ENCODE results near the gene AREL1.

AREL1 gene

GRCh38 chr14:74756326-74756725, 43.4 kb upstream of the AREL1 start (continued):
- TF ChIP-seq ZNF274 (IDR thresholded peaks at IDR 0.05; ENCODE audit: low read length) (no peak), ZNF274 (tag by site-specific recombination; IDR thresholded peaks at IDR 0.05; ENCODE audit: borderline replicate concordance) (no peak), RBAK (tag by site-specific recombination; IDR thresholded peaks at IDR 0.05) (no peak)

- H3K36me3 ChIP-seq (ENCODE audit: control insufficient read depth in 2 of 2, insufficient read depth in 1 of 2, low read length in 2 of 2): no peaks in the 10 kb centered on the region
- CTCF ChIA-PET: interaction anchor here (0.6 kb wide), 1 partner anchor 1799 kb away, joined by 6 read pairs; no protein-coding TSS in a partner anchor
- TF ChIP-seq HOXA7 (CRISPR knock-in tag; IDR thresholded peaks at IDR 0.05; ENCODE audit: borderline replicate concordance): no peak
- TF ChIP-seq ZNF16 (tag by site-specific recombination; IDR thresholded peaks at IDR 0.05; ENCODE audit: low read depth): no peak
- no peak for TF ChIP-seq ZNF26 (tag by site-specific recombination; IDR thresholded peaks at IDR 0.05)
- no peak for TF ChIP-seq ZNF837 (tag by site-specific recombination; IDR thresholded peaks at IDR 0.05)
- TF ChIP-seq IKZF3 (tag by site-specific recombination; IDR thresholded peaks at IDR 0.05): no peak
- no peak for TF ChIP-seq ZNF654 (tag by site-specific recombination; IDR thresholded peaks at IDR 0.05; ENCODE audit: low read depth)
- TF ChIP-seq ZNF544 (tag by site-specific recombination; IDR thresholded peaks at IDR 0.05): no peak
- TF ChIP-seq ZNF292 (tag by site-specific recombination; IDR thresholded peaks at IDR 0.05; ENCODE audit: borderline replicate concordance, low read depth): no peak
- TF ChIP-seq RBAK (tag by site-specific recombination; IDR thresholded peaks at IDR 0.05): no peak
- no peak for TF ChIP-seq ZNF362 (tag by site-specific recombination; IDR thresholded peaks at IDR 0.05)
- no peak for TF ChIP-seq ZNF776 (tag by site-specific recombination; IDR thresholded peaks at IDR 0.05; ENCODE audit: borderline replicate concordance)
- no peak for TF ChIP-seq ZNF112 (tag by site-specific recombination; IDR thresholded peaks at IDR 0.05)
- TF ChIP-seq ZNF366 (tag by site-specific recombination; conservative IDR thresholded peaks at IDR 0.05): no peak
- no peak for TF ChIP-seq ZNF600 (tag by site-specific recombination; IDR thresholded peaks at IDR 0.05)
- no peak for TF ChIP-seq ZNF658 (tag by site-specific recombination; IDR thresholded peaks at IDR 0.05)
- no peak for TF ChIP-seq ZSCAN16 (tag by site-specific recombination; IDR thresholded peaks at IDR 0.05)
- no peak for TF ChIP-seq MZF1 (tag by site-specific recombination; IDR thresholded peaks at IDR 0.05; ENCODE audit: borderline replicate concordance)
- no peak for TF ChIP-seq BCL11A (tag by site-specific recombination; IDR thresholded peaks at IDR 0.05; ENCODE audit: low read depth)
- TF ChIP-seq ZNF664 (tag by site-specific recombination; IDR thresholded peaks at IDR 0.05): no peak
- no peak for TF ChIP-seq CTCF (tag by site-specific recombination; IDR thresholded peaks at IDR 0.05)
- H3K4me1 ChIP-seq (ENCODE audit: control insufficient read depth, insufficient read depth, low read length): no peaks in the 10 kb centered on the region
- POLR2A ChIA-PET: interaction anchor here (1.5 kb wide), 1 partner anchor 8 kb away, joined by 10 read pairs; the partner anchor contains the start of gene YLPM1
- H3K4me3 ChIP-seq (ENCODE audit: low read depth, low read length): no peak overlapping the region
- no peaks in the 10 kb centered on the region for H3K9me3 ChIP-seq (ENCODE audit: control insufficient read depth, insufficient read depth, low read depth, low read length)
- H3K27ac ChIP-seq (ENCODE audit: extremely low read depth, low read depth, low read length): no peak overlapping the region
These were observed 42.0 kb upstream of the AREL1 start for GRCh38 chr14:74754899-74755298.
